Neural progenitor cell (in vitro differentiated cells): ENCODE data around the gene MYLK. TPM values are rescaled to one million over a fixed set of nuclear protein-coding genes. Genes with fewer than 3 reads are reported as not detected.
A peak's percentile ranks its signal among the peaks of the same experiment; 100 is the strongest.

ENCODE experiments used
- DNase-seq: peaks from one replicate; pipeline ENCODE4 v3.0.0-alpha.2; 2016; ENCODE audit warnings: low spot score
- H2AFZ ChIP-seq: fragments of 200-600 bp; sonication (generic); replicated peaks from 2 replicates; pipeline ENCODE4 v1.6.1; 2016; ENCODE audit warnings: antibody characterized with exemption
- H3F3A ChIP-seq: fragments of 200-600 bp; sonication (generic); 2 replicates; pipeline ENCODE4 v1.6.1; 2016; ENCODE audit warnings: antibody characterized with exemption, low read depth
- H3K27ac ChIP-seq: fragments of 200-600 bp; sonication (generic); 2 replicates; pipeline ENCODE4 v1.5.1; 2016; ENCODE audit warnings: mild to moderate bottlenecking
- H3K27me3 ChIP-seq: fragments of 200-600 bp; sonication (generic); 2 replicates; pipeline ENCODE4 v1.6.1; 2016; ENCODE audit warnings: mild to moderate bottlenecking, moderate library complexity
- H3K36me3 ChIP-seq: fragments of 200-600 bp; sonication (generic); 2 replicates; pipeline ENCODE4 v1.5.1; 2016
- H3K4me1 ChIP-seq: fragments of 200-600 bp; sonication (generic); 2 replicates; pipeline ENCODE4 v1.6.1; 2016; ENCODE audit warnings: mixed run types
- H3K4me2 ChIP-seq: fragments of 200-600 bp; sonication (generic); 2 replicates; pipeline ENCODE4 v1.6.1; 2016
- H3K4me3 ChIP-seq: fragments of 200-600 bp; sonication (generic); 2 replicates; pipeline ENCODE4 v1.5.1; 2016
- H3K79me2 ChIP-seq: fragments of 200-600 bp; sonication (generic); 2 replicates; pipeline ENCODE4 v1.6.1; 2016; ENCODE audit warnings: low read depth
- H3K9ac ChIP-seq: fragments of 200-600 bp; sonication (generic); 2 replicates; pipeline ENCODE4 v1.6.1; 2016
- H3K9me3 ChIP-seq: fragments of 200-600 bp; sonication (generic); 2 replicates; pipeline ENCODE4 v1.5.1; 2016; ENCODE audit warnings: low read depth
- H4K20me1 ChIP-seq: fragments of 200-600 bp; sonication (generic); 2 replicates; pipeline ENCODE4 v1.6.1; 2016; ENCODE audit warnings: low read depth
- H3K27ac Mint-ChIP-seq: 3 replicates; pipeline ENCODE4 v1.8.0; 2021; ENCODE audit warnings: mixed read lengths
- H3K27me3 Mint-ChIP-seq: 2 replicates; pipeline ENCODE4 v1.8.0; 2022; ENCODE audit warnings: low read depth, mild to moderate bottlenecking, inconsistent platforms, moderate library complexity, mixed read lengths; ENCODE audit not compliant: insufficient read depth
- H3K36me3 Mint-ChIP-seq: 3 replicates; pipeline ENCODE4 v1.8.0; 2021; ENCODE audit warnings: mixed read lengths
- H3K4me1 Mint-ChIP-seq: 3 replicates; pipeline ENCODE4 v1.8.0; 2021; ENCODE audit warnings: mixed read lengths
- H3K4me3 Mint-ChIP-seq: 3 replicates; pipeline ENCODE4 v1.8.0; 2021; ENCODE audit warnings: mild to moderate bottlenecking, moderate library complexity, mixed read lengths
- H3K9me3 Mint-ChIP-seq: 3 replicates; pipeline ENCODE4 v1.8.0; 2020; ENCODE audit warnings: mixed read lengths
- CTCF ChIP-seq: fragments of 200-600 bp; sonication (generic); IDR thresholded peaks from 2 replicates; pipeline ENCODE4 v1.5.1; 2017; ENCODE audit warnings: antibody characterized with exemption, mild to moderate bottlenecking
- EZH2 ChIP-seq: fragments of 200-600 bp; sonication (generic); IDR thresholded peaks from 2 replicates; pipeline ENCODE4 v1.6.1; 2017; ENCODE audit warnings: antibody characterized with exemption, mild to moderate bottlenecking, moderate library complexity
- EZH2phosphoT487 ChIP-seq: fragments of 200-600 bp; sonication (generic); IDR thresholded peaks from 2 replicates; pipeline ENCODE4 v1.6.1; 2017; ENCODE audit warnings: antibody characterized with exemption
- total RNA-seq: library from RNA; depleted of rRNA; stranded (reverse); fragments of >200 nt; gene quantifications from 2 replicates; pipeline ENCODE4 v1.2.3, GENCODE V29; 2015; ENCODE audit warnings: low replicate concordance

The MYLK gene
- total RNA-seq, 1 donor from 2014 or later, result 28.4 TPM

GRCh38 chr3:123582315-123582714, 301.8 kb downstream of the MYLK start:
- peaks cover 8% of the 10 kb centered on the region for H4K20me1 ChIP-seq
- H3K27ac Mint-ChIP-seq, result no peak overlapping the region
- no peak for DNase-seq
- no peak overlapping the region for H3K4me3 Mint-ChIP-seq
- H3K4me2 ChIP-seq, result no peak overlapping the region
- H3K27me3 ChIP-seq, result no peaks in the 10 kb centered on the region
- no peak overlapping the region for H3K27ac ChIP-seq
- no peaks in the 10 kb centered on the region for H3K27me3 Mint-ChIP-seq
- H3K4me3 ChIP-seq, result no peak overlapping the region
- no peaks in the 10 kb centered on the region for H3K9me3 ChIP-seq
- H3K4me1 ChIP-seq, result peaks cover 16% of the 10 kb centered on the region
- H3K4me1 Mint-ChIP-seq, result peaks cover 15% of the 10 kb centered on the region
- H2AFZ ChIP-seq, result no peak overlapping the region
- peaks cover 20% of the 10 kb centered on the region for H3K36me3 Mint-ChIP-seq
- H3K79me2 ChIP-seq, result peaks cover 35% of the 10 kb centered on the region
- TF ChIP-seq EZH2 (no peak), EZH2phosphoT487 (no peak)
- peaks cover 21% of the 10 kb centered on the region for H3F3A ChIP-seq
- H3K9me3 Mint-ChIP-seq, result no peaks in the 10 kb centered on the region
- no peaks in the 10 kb centered on the region for H3K36me3 ChIP-seq
- H3K9ac ChIP-seq, result no peak overlapping the region

GRCh38 chr3:123576122-123576521, 308.0 kb downstream of the MYLK start:
- no peak overlapping the region for H3K27ac Mint-ChIP-seq
- DNase-seq, result no peak
- no peak overlapping the region for H2AFZ ChIP-seq

GRCh38 chr3:123571973-123572365, 312.2 kb downstream of the MYLK start:
- Histone ChIP-seq H3K27ac (no peak overlapping the region), H4K20me1 (peaks cover 9% of the 10 kb centered on the region), H3K4me3 (no peak overlapping the region), H3F3A (peaks cover 4% of the 10 kb centered on the region), H2AFZ (no peak overlapping the region), H3K36me3 (no peaks in the 10 kb centered on the region), H3K9ac (no peak overlapping the region), H3K27me3 (no peaks in the 10 kb centered on the region), H3K4me2 (no peak overlapping the region), H3K4me1 (peaks cover 6% of the 10 kb centered on the region), H3K79me2 (peaks cover 11% of the 10 kb centered on the region), H3K9me3 (no peaks in the 10 kb centered on the region)
- no peaks in the 10 kb centered on the region for H3K9me3 Mint-ChIP-seq
- peaks cover 9% of the 10 kb centered on the region for H3K4me1 Mint-ChIP-seq
- H3K27ac Mint-ChIP-seq, result no peak overlapping the region
- no peak for DNase-seq
- no peak overlapping the region for H3K4me3 Mint-ChIP-seq
- peaks cover 15% of the 10 kb centered on the region for H3K36me3 Mint-ChIP-seq
- TF ChIP-seq EZH2phosphoT487 (no peak), EZH2 (no peak), CTCF (no peak)
- no peaks in the 10 kb centered on the region for H3K27me3 Mint-ChIP-seq

More at GRCh38 chr3:123576122-123576521, 308.0 kb downstream of the MYLK start:
- Mint-ChIP-seq H3K36me3 (peaks cover 28% of the 10 kb centered on the region), H3K9me3 (no peaks in the 10 kb centered on the region), H3K4me1 (peaks cover 4% of the 10 kb centered on the region), H3K4me3 (no peak overlapping the region), H3K27me3 (no peaks in the 10 kb centered on the region)
- Histone ChIP-seq H3K79me2 (peaks cover 4% of the 10 kb centered on the region), H3K4me1 (peaks cover 6% of the 10 kb centered on the region), H3K4me3 (no peak overlapping the region), H3K9me3 (no peaks in the 10 kb centered on the region), H3K4me2 (no peak overlapping the region), H3K27ac (no peak overlapping the region), H3F3A (peaks cover 4% of the 10 kb centered on the region), H3K27me3 (no peaks in the 10 kb centered on the region), H4K20me1 (peaks cover 5% of the 10 kb centered on the region), H3K9ac (no peak overlapping the region), H3K36me3 (no peaks in the 10 kb centered on the region)
- TF ChIP-seq EZH2phosphoT487 (no peak), EZH2 (no peak), CTCF (no peak)

- H3K9ac ChIP-seq, result no peak overlapping the region
- H3K27ac Mint-ChIP-seq, result no peak overlapping the region
- H3K36me3 ChIP-seq, result no peaks in the 10 kb centered on the region
- peaks cover 11% of the 10 kb centered on the region for H3K79me2 ChIP-seq
- peaks cover 9% of the 10 kb centered on the region for H3K4me1 Mint-ChIP-seq
- no peak overlapping the region for H3K4me2 ChIP-seq
- H3K9me3 ChIP-seq, result no peaks in the 10 kb centered on the region
- no peak overlapping the region for H3K27ac ChIP-seq
- peaks cover 4% of the 10 kb centered on the region for H3F3A ChIP-seq
- H3K4me3 ChIP-seq, result no peak overlapping the region
- peaks cover 9% of the 10 kb centered on the region for H4K20me1 ChIP-seq
- H3K27me3 Mint-ChIP-seq, result no peaks in the 10 kb centered on the region
- peak; percentile 9 for DNase-seq
- no peak overlapping the region for H2AFZ ChIP-seq
- no peaks in the 10 kb centered on the region for H3K27me3 ChIP-seq
- H3K36me3 Mint-ChIP-seq, result peaks cover 13% of the 10 kb centered on the region
- no peaks in the 10 kb centered on the region for H3K9me3 Mint-ChIP-seq
- TF ChIP-seq EZH2phosphoT487, result no peak
- TF ChIP-seq CTCF, result no peak
- TF ChIP-seq EZH2, result no peak
- H3K4me3 Mint-ChIP-seq, result no peak overlapping the region
- H3K4me1 ChIP-seq, result peaks cover 6% of the 10 kb centered on the region
Observed at GRCh38 chr3:123571264-123571972, 312.7 kb downstream of the MYLK start.
